NCI-H1417 (cell line): ENCODE measurements around the gene PTGR1.
"Not testable (repeated sequence)": the region's sequence is repeated elsewhere in the genome, so short reads cannot be mapped to it uniquely, and the experiment has no call there.

Experiments used
- DNase-seq, 3 experiments: peaks; one replicate each; lab custom pipeline; 2025; lab: John Stamatoyannopoulos, UW

The PTGR1 gene

GRCh38 chr9:111613436-111614040 lies 14.1 kb upstream of the PTGR1 start:
- no peak for DNase-seq

DNA sequence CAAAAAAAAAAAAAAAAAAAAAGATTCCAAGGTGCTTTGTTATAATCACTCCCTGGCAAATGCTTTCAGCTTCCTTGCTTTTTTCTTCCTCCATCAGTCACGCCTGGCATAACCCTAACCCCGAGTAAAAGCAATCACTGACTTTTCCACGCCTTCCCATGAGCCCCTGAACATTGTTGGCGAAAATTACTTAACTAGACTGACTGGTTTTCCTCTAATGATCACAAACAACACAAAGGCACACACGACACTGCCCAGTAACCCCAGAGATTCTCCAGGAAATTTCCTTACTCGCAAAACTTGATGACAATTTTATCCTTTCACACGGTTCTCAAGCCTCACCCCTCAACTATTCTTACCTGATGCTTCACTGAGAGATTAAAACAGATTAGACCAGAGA lies 11.4 kb upstream of the PTGR1 start:
- no peak for DNase-seq

GRCh38 chr9:111610149-111610548 lies 10.7 kb upstream of the PTGR1 start:
- DNase-seq = no peak

DNA sequence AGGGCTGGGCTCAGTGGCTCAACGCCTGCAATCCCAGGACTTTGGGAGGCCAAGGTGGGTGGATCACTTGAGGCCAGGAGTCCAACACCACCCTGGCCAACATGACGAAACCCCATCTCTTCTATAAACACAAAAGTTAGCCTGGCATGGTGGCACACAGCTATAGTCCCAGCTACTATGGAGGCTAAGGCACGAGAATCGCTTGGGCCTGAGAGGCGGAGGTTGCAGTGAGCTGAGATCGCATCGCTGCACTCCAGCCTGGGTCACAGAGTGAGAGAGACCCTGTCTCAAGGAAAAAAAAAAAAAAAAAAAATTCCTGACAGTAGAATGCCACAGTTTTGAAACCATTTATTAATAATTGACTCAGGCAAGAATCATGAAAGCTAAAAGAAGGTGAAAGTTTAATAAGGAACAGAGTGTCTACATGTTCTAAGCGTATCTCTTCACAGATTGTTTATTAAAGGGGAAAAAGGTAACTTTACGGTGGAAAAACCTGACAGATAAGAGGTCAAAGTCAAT lies 5.7 kb upstream of the PTGR1 start:
- no peak for DNase-seq

GRCh38 chr9:111604054-111604615 lies 4.7 kb upstream of the PTGR1 start:
- peak in 1 of 3 experiments; percentile 16 for DNase-seq

DNA sequence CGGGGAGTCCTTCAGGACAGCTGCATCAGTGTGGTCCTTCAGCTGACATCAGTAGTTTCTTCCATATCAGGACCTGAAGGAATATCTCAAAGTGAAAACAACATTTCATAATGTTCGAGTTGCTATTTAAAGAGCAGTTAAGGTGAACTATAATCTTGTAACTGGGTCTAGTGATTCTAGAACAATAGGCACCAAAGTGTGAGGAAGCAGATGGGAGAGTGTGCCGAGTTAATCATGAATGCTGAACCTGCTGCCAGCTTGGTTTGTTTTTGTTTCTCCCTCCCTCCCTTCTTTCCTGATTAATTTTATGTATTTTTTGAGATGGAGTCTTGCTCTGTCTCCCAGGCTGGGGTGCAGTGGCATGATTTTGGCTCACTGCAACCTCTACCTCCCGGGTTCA lies 3.6 kb upstream of the PTGR1 start:
- DNase-seq = no peak

DNA sequence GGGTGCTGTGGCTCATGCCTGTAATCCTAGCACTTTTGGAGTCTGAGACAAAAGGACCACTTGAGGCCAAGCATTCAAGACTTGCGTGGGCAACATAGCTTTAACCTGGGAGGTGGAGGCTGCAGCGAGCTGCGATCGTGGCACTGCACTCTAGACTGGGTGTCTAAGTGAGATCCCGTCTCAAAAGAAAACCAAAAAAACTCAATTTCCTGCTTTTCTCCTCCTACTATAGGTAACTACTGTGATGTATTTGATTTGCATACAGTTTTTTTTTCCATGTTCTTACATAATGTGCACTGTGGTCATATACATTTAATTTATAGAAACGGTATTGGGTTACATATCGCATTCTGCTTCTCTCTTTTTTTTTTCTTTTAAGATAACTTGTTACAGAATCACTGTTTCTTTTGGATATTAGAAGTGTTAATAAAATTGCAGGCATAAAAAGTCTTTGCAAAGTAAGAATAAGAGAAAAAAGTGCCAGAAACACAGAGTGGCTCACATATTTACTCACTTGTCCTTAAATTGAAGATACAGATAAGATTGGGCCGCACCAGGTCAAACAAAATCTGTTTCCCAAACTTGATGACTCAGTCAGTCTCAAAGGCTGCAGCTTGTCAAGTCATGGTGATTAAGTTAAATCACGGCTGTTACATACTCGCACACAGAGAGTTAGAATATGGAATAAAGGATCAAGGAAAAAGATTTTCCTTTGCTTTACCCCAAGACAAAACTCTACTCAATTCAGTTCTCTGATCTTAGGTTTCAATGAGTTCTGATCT lies 2.0 kb upstream of the PTGR1 start:
- no peak for DNase-seq

GRCh38 chr9:111599955-111600343 lies 502 bp upstream of the PTGR1 start:
- DNase-seq = no peak

GRCh38 chr9:111598733-111599091 lies 735 bp downstream of the PTGR1 start:
- DNase-seq = peak in 2 of 3 experiments; percentile 58 to 61

DNA sequence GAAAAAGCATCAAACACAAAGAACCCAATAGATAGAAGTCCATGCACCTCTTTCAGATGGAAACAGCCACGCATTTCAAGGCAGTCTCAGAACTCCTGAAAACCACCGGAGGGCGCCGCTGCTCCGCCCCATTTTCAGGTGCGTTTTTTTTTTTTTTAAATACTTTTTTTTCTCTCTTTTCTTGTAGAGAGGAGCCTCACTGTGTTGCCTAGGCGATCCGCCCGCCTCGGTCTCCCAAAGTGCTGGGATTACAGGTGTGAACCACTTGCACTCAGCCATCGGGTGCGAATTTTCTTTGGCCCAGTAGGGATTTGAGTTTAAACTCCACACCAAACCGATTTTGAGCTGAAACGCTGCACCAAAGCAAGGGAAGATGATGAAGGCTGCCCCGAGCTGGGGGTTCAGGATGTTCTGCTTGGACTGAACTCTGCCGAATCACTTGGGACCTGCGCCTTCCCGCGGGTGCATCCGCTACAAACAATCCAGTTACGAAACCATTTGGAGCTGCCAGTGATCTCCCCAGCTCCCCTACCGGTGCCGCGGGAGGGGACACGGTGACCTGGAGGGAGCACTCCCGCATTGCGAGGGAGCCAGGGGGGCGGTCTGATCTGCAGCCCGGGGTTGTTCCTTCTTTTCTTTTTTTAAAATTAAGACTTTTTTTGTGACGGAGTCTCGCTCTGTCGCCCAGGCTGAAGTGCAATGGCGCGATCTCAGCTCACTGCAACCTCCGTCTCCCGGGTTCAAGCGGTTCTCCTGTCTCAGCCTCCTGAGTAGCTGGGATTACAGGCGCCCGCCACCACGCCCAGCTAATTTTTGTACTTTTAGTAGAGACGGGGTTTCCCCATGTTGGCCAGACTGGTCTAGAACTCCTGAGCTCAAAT lies 1.4 kb downstream of the PTGR1 start:
- peak; percentile 17 to 85 (median 70) for DNase-seq

DNA sequence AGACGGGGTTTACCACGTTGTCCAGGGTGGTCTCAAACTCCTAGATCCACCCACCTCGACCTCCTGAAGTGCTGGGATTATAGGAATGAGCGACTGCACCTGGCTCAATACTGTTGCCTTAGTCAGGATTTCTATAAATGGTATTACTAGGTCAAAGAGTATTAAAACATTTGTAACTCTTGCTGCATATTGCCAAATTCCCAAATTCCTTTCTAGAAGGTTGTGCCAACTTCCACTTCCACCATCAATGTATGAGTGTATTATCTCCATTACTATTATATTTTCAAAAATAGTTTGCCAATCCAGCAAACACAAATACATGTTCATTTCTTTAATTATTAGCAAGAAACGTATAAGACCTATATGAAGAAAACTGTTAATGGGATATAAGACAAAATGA lies 10.6 kb downstream of the PTGR1 start:
- no peak for DNase-seq

- DNase-seq = no peak
Measured at GRCh38 chr9:111586378-111586777, 13.1 kb downstream of the PTGR1 start.

DNA sequence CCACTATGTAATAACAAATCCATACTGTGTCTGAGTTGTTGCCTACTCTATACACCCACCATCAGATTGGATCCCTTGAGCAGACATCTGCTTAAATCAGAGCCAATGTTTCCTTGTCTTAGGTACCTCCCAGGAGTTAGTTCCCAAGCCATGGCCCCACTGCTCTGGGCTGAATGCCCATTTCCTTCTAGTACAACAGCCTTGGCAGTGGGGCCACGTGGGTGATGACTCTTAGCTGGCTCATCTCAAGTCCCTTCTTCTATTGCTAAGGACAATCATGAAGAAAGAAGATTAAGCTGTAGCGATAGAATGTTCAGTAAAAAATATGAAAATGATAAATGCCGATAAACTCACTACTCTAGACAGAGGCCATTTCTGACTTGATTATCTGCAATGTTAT lies 16.6 kb downstream of the PTGR1 start:
- no peak for DNase-seq

DNA sequence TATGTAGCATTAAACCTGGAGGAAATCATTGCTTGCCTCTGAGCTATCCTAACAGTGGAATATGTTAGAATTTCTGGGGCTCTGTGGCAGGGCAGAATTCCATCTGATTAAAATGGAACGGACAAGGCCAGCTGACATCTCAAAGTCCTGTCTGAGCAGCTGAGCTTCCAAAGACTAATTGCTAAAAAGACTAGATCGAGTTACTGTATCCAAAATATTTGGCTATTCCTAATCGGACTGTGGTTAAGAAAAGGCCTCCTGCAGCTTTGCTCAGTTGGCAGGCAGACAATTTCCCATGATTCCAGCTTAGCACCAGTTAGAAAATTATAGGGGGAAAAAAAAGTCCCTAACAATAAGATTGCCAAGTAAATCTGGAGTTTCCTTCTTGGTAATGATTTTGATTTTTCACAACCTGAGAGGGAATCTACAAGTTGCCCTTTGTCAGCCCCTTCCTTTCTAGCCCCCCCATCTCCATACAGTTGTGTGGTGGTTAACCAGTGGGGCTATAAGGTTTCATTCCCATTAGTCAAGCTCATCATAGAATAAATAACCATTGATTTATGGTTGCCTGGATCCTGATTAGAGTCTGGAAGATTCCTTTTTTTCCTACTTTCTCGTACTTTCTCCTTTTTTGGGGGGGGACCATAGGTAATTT lies 26.4 kb downstream of the PTGR1 start:
- peak in 1 of 3 experiments; percentile 13 for DNase-seq

GRCh38 chr9:111568127-111568526 lies 31.3 kb downstream of the PTGR1 start:
- DNase-seq = not testable (repeated sequence)

DNA sequence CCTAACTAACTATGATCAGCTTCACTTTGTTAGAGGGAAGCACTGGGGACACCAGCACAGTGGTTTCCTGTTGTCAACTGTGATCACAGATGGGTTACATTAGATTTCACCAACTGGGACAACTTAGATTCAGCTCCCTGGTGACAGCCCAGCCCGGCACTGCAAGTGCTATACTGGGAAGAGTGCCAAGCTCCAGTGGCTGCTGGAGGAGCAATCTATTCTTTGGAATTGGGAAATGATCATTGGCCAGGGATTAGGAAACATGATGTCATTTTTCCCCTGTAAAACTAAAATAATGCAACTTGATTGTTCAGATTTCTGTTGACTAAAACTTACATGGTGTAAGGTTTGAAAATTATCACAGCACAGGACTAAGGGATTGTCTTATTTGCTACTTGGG lies 33.2 kb downstream of the PTGR1 start:
- DNase-seq = no peak

GRCh38 chr9:111561165-111561719 lies 38.2 kb downstream of the PTGR1 start:
- no peak for DNase-seq

DNA sequence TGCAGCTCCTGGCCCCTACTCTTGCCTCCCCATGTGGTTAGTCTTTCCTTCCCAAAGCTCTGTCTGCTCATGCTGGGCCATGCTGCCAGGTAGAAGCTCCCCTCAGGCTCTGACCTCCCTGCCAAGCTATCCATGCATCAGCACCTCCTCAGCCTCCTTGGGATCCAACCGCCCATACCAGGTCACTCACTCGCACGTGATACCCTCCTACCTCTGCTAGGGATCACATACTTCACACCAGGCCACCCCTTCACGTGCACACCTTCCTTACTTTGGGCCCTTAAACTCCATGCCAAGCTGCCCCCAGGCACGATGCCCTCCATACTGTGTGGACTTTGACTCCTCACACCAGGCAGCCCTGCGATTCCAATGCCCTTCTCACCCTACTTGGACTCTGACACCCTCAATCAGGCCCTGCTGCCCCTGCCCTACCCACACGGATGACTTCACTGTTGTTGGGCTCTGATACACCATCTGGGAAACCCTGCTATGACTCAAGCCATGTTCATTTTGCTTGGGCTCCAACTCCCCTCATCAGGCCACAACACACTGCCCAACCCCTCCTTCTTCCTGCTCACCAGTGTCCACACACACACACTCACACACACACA lies 40.3 kb downstream of the PTGR1 start:
- DNase-seq = no peak

- DNase-seq = not testable (repeated sequence)
Measured at GRCh38 chr9:111555425-111555824, 44.0 kb downstream of the PTGR1 start.

DNA sequence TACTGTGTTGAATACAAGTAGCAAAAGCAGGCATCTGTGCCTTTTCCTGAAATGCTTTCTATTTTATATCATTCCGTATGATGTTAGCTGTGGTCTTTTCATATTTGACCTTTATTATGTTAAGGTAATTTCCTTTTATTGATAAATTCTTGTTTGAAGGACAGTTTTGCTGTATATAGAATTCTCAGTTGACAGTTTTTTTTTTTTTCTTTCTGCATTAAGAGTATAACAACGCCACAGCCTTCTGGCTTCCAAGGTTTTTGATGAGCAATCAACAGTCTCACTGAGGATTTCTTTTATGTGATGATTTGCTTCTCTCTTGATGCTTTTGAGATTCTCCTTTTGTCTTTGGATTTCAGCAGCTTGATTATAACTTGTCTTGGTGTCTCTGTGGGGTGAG lies 50.8 kb downstream of the PTGR1 start:
- DNase-seq = no peak
